ENCODE data around the gene ADAT3.
A peak's percentile ranks its signal among the peaks of the same experiment; 100 is the strongest.
"Not testable (repeated sequence)": the region's sequence is repeated elsewhere in the genome, so short reads cannot be mapped to it uniquely, and the experiment has no call there.

The ADAT3 gene

DNA sequence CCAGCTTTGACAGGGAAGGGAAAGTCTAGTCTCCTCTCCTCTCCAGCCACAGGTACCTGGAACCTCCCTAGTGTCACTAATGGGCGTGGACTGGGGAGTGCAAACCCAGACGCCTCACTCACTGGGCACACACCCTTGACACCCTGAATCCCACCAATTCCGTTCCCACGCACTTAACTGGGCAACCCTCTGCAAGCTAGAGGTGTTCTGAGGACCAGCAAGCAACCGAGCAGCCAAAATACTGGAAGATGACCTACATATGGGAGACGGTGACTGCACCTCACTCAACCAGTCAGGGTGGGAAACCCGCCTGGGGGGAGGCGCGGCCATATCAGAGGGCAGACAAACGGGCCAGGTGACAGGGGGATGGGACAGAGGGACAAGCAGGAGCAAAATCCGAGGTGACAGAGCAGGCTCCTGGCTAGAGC is 20.9 kb upstream of the ADAT3 start:
- no peak for FAIRE-seq

DNA sequence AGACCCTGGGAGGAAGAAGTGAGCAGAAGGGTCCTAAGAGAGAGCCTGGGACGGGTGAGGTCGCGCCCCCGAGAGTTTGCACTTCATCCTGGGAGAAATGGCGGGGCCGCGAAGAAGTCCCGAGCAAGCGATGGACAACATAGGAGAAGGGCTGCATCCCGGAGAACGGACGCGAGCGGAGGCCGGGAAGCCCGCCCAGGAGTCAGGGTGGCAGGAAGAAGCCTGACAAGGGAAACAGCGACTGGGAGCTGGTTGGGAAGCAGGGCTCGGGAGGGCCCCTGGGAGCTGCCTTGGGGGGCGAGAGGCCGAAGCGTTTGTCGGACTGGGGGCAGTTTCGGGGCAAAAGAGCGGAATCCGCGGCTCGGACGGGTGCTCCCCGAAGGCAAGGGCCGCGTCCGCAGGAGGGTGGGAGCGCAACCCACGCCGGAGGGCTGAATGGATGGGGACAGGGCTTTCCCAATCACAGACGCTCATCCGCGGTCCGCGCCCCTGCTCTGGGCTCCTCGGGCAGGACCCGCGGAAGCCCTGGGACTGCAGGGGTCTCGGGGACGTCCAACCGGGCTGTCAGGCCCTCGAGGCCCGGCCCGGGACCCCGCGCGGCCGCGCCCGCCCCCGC is 20.4 kb upstream of the ADAT3 start:
- no peak for FAIRE-seq

- peak; percentile 38 for FAIRE-seq
These were observed 19.6 kb upstream of the ADAT3 start, which contains the start of gene ABHD17A for GRCh38 chr19:1885398-1886119. Gene ABHD17A, minus strand, starts transcription at chr19:1885496. Its CDS starts 3,930 bp downstream, at chr19:1881566.

GRCh38 chr19:1886360-1886759 is 18.8 kb upstream of the ADAT3 start:
- not testable (repeated sequence) for FAIRE-seq

GRCh38 chr19:1888385-1888784 is 16.8 kb upstream of the ADAT3 start:
- FAIRE-seq = no peak

- no peak for FAIRE-seq
These were observed 15.3 kb upstream of the ADAT3 start for GRCh38 chr19:1889907-1890306.

DNA sequence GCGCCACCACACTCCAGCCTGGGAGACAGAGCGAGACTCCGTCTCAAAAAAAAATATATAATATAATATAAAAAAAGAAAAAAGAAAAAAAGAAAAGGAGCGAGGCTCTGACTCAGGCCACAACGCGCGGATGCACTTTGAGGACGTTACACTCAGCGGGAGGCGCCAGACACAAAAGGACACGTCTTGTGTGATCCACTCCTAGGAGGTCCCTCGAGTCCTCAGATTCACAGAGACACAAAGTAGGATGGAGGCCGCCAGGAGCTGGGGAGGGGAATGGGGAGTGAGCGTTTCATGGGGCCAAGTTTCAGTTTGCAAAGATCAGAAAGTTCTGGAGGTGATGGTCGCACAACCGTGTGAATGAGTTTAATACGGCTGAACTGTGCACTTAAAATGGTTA is 11.4 kb upstream of the ADAT3 start:
- FAIRE-seq = no peak

DNA sequence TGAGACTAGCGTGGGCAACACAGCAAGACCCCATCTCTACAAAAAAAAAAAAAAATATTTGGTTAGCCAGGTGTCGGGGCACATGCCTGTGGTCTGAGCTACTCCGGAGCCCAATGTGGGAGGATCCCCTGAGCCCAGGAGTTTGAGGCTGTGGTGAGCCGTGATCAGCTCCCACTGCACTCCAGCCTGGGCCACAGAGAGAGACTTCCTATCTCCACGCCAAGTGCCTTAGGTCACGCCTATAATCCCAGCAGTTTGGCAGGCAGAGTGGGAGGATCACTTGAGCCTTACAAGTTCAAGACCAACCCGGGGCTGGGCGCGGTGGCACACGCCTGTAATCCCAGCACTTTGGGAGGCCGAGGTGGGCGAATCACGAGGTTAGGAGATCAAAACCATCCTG is 8.7 kb upstream of the ADAT3 start:
- FAIRE-seq = no peak

- FAIRE-seq = no peak
These were observed 3.2 kb upstream of the ADAT3 start for GRCh38 chr19:1901940-1902404.

DNA sequence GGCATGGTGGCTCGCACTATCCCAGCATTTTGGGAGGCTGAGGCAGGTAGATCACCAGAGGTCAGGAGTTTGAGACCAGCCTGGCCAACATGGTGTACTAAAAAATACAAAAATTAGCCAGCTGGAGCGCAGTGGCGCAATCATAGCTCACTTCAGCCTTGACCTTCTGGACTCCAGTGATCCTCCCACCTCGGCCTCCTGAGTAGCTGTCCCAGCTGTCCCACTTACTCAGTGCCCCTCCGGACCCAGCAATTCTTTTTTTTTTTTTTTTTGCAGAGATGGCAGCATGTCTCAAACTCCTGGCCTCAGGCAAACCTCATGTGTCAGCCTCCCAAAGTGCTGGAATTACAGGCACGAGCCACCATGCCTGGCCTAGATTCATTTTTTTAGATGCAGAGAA is 2.3 kb upstream of the ADAT3 start:
- no peak for FAIRE-seq

DNA sequence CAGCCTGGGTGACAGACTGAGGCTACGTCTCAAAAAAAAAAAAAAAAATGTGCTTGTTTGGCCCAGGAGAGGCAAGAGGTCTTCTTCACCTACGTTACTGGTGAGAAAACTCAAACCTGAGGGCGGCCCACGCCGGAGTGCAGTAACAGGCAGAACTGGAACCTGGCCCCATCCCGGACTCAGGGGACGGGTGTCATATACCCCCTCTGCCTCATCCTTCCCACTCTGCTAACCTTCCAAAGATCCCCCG is 414 bp upstream of the ADAT3 start:
- FAIRE-seq = no peak

DNA sequence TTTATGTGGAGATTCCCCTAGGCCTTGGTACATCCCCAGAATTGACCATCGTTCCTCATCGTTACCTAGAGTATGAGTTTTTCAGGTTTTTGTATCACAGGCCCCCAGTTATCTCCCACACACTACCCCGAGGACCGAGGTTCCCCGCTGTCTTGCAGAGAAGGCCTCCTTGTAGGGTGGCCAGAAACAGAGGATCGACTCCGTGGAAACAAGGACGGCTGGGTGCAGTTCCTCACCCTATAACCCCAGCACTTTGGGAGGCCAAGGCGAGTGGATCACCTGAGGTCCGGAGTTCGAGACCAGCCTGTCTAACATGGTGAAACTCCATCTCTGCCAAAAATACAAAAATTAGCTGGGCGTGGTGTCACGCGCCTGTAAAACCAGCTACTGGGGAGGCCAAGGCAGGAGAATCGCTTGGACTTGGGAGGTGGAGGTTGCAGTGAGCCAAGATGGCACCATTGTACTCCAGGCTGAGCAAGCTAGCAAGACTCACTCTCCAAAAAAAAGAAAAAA is 720 bp downstream of the ADAT3 start:
- no peak for FAIRE-seq

- FAIRE-seq = no peak
These were observed 1.9 kb downstream of the ADAT3 start for GRCh38 chr19:1906985-1907562.

GRCh38 chr19:1907563-1908363 is 2.6 kb downstream of the ADAT3 start:
- FAIRE-seq = no peak

DNA sequence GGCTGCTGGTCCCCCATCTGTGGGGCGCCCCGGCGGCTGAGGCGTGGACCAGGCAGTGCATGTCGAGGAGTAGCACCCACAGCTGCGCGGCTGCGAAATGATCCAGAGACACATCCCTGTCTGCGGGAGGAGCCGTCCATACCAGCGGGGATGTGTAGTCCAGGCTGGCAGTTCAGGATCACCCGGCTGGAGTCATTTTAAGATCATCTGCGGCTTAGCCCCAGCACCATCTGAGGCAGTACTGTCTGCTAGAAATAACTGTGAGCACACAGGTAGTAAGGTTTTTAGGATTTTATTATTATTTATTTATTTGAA is 3.1 kb downstream of the ADAT3 start:
- FAIRE-seq = no peak

DNA sequence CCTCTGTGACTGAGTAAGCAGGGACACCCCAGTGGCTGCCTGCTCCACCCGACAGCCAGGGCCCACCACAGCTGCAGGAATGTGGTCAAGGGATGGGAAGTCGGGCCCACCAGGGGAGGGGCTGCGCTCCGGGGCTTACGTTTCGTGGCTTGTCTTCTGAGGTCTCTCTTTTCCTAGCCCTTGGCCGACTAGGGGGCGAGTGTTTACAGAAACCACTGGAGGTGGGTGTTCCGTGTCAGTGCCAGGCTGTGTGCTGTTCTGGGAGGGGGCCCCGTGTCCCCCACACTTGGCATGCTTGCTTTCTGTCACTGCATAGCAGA is 4.5 kb downstream of the ADAT3 start:
- no peak for FAIRE-seq

DNA sequence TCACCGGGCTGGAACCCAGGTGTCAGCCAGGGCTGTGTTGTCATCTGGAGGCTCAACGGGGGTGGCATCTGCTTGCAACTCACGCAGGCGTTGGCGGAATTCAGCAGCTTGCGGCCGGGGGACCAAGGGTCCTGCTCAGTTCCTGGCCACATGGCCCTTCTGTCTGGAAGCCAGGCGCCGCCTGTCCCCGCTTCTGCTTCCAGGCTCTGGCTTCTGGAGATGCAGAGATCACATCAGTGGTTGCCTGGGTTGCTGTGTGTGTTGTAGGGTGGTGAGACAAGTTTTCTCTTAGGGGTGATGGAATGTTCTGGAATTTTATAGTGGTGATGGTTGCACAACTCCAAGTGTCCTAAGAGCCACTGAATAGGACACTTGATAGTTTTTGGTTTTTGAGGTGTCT is 5.0 kb downstream of the ADAT3 start:
- no peak for FAIRE-seq

DNA sequence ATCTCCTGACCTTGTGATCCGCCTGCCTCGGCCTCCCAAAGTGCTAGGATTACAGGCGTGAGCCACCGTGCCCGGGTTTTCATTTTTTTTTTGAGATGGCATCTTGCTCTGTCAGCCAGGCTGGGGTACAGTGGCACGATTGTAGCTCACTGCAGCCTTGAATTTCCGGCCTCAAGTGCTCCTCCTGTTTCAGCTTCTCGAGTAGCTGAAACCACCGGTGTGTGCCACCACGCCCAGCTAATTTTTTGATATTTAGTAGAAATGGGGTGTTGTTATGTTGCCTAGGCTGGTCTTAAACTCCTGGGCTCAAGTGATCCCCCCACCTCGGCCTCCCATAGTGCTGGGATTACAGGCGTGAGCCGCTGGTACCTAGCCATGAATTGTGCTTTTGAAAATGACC is 5.9 kb downstream of the ADAT3 start:
- FAIRE-seq = no peak

DNA sequence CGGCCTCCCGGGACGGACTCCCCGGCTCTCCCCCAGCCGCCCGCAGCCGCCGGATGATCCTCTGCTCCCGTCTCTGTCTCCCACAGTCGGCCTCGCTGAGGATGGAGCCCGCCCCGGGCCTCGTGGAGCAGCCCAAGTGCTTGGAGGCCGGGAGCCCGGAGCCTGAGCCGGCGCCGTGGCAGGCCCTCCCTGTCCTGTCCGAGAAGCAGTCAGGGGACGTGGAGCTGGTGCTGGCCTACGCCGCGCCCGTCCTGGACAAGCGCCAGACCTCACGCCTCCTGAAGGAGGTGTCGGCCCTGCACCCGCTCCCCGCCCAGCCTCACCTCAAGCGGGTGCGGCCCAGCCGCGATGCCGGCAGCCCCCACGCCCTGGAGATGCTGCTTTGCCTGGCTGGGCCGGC is 6.8 kb downstream of the ADAT3 start:
- no peak for FAIRE-seq

- no peak for FAIRE-seq
These were observed 7.7 kb downstream of the ADAT3 start for GRCh38 chr19:1912760-1913505.

- no peak for FAIRE-seq
These were observed 8.8 kb downstream of the ADAT3 start for GRCh38 chr19:1913781-1914577.

GRCh38 chr19:1914826-1915341 is 9.7 kb downstream of the ADAT3 start:
- no peak for FAIRE-seq
